Kidney epithelial cell (primary cell): Measurements from ENCODE around the gene WDR72. TPM values are rescaled to one million over a fixed set of nuclear protein-coding genes. Genes with fewer than 3 reads are reported as not detected.

ENCODE experiments used
- DNase-seq: peaks from one replicate; pipeline ENCODE4 v3.0.0-alpha.2; 2010; ENCODE audit warnings: low read depth
- H3K27me3 ChIP-seq: 2 replicates; pipeline ENCODE4 v1.6.0; 2011; ENCODE audit warnings: low read length; ENCODE audit not compliant: control insufficient read depth, insufficient read depth
- H3K36me3 ChIP-seq: 2 replicates; pipeline ENCODE4 v1.5.1; 2011; ENCODE audit warnings: low read length; ENCODE audit not compliant: control insufficient read depth, insufficient read depth
- H3K4me3 ChIP-seq: 2 replicates; pipeline ENCODE4 v1.5.1; 2011; ENCODE audit warnings: low read depth, mild to moderate bottlenecking, control low read depth, low read length
- total RNA-seq: library from RNA; depleted of rRNA; stranded (reverse); fragments of >200 nt; gene quantifications from 2 replicates; pipeline ENCODE4 v1.2.3, GENCODE V29; 2015
- TF ChIP-seq, protein P1 (sequence below): IDR thresholded peaks from 2 replicates; pipeline ENCODE4 v1.5.1; 2011; ENCODE audit warnings: mild to moderate bottlenecking, moderate library complexity, low read length, control low read depth, inconsistent platforms; ENCODE audit not compliant: insufficient read depth, poor library complexity, severe bottlenecking

WDR72 gene
- total RNA-seq, 1 donor from 2014 or later: 0.38 TPM

DNA sequence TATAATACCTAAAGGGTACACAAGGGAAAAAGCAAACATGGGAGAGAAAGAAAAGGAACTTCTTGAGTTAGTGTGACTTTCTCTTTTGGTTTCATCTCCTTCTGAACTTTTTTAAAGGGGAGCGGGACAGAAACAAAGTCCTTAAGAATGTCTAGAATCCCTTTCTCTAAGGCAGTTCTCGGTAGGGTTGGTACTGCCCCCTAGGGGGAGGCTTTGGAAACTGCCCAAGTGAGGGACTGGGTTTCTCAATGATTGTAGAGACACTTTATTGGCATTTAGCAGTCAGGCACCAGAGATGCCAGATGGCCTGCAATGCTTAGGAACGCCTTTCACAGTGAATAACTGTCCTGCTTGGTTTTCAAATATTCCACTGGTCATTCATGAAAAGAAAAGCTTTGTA lies 172.7 kb downstream of the WDR72 start:
- no peak overlapping the region for H3K4me3 ChIP-seq
- H3K36me3 ChIP-seq: no peaks in the 10 kb centered on the region
- TF ChIP-seq, protein P1, sequence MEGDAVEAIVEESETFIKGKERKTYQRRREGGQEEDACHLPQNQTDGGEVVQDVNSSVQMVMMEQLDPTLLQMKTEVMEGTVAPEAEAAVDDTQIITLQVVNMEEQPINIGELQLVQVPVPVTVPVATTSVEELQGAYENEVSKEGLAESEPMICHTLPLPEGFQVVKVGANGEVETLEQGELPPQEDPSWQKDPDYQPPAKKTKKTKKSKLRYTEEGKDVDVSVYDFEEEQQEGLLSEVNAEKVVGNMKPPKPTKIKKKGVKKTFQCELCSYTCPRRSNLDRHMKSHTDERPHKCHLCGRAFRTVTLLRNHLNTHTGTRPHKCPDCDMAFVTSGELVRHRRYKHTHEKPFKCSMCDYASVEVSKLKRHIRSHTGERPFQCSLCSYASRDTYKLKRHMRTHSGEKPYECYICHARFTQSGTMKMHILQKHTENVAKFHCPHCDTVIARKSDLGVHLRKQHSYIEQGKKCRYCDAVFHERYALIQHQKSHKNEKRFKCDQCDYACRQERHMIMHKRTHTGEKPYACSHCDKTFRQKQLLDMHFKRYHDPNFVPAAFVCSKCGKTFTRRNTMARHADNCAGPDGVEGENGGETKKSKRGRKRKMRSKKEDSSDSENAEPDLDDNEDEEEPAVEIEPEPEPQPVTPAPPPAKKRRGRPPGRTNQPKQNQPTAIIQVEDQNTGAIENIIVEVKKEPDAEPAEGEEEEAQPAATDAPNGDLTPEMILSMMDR: peak; percentile 49
- H3K27me3 ChIP-seq: no peaks in the 10 kb centered on the region
- no peak for DNase-seq

DNA sequence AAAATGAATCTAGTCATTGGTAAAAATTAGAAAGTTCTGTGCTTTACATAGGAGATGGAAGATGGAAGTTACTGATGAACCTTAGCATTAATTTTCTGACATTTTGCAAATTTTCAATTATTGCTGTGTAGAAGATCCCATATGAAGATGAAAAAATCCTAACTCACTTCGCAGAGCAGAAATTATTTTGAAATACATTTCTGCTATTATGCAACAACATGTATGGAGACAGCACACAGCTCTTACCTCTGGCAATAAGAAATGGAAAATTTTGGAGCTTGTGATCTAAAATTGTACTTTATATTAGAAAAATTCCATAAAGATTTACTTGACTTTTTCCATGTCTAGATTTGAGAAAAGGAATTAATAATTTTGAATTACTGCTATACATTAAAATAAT lies 177.9 kb downstream of the WDR72 start:
- no peak overlapping the region for H3K4me3 ChIP-seq
- H3K27me3 ChIP-seq: no peaks in the 10 kb centered on the region
- TF ChIP-seq, protein P1: no peak
- no peak for DNase-seq
- no peaks in the 10 kb centered on the region for H3K36me3 ChIP-seq

DNA sequence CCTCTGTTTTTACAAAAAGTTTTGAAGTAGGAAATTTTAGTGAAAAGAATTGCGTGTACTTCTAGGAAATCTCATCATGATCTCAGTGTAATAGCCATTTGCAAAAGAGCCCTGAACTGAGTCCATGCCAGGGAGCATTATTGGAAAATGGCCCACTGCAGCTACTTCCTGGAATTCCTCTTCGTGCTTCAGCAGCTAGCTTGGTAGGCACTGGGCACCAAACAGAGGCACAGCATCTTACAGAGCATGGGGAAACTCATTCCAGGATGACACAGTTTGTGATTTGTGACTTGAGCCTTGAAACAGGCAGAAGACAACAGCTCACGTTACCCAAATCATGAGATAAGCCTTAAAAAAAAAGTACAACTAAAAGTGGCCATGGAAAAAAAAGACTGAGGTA lies 179.1 kb downstream of the WDR72 start:
- DNase-seq: peak; percentile 7
- no peaks in the 10 kb centered on the region for H3K36me3 ChIP-seq
- TF ChIP-seq, protein P1: no peak
- H3K4me3 ChIP-seq: no peak overlapping the region
- H3K27me3 ChIP-seq: no peaks in the 10 kb centered on the region

DNA sequence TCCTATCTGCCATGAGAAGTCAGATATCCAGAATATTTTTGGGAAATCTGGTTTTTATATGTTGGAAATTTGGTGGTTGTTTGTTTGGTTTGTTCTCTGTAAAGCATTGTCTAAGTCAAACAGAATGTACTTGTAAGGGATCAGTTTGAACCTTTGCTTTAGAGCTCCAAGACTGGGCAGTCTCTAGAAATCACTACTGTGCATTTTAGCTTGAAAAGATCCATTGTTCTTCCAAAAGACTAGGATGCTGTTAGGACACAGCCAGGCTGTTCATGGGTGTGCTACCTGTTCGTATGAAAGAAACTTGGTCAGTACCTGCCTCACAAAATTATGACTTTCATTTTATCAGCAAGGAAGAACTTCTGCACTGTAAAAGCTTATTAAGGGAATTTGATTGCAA lies 182.6 kb downstream of the WDR72 start:
- DNase-seq: no peak
- no peak overlapping the region for H3K4me3 ChIP-seq
- H3K36me3 ChIP-seq: no peaks in the 10 kb centered on the region
- no peaks in the 10 kb centered on the region for H3K27me3 ChIP-seq
- TF ChIP-seq, protein P1: no peak

DNA sequence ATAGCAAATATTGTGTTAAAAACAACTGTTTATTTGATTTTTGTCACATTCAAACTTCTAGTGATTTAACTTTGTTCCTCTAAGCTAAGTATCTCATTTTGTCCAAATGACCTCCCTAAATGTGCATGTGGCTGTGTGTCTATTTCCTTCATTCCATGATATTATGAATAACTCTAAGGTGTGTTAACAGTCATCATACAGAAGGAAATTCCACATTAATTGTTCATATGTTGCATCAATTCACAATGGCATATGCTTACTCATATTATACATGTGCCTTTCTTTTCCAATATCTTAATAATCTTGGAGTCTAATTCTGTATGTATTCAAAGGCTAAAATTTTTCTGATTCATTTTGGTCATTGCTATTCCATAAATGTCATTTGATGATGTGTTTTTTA lies 186.4 kb downstream of the WDR72 start:
- no peak overlapping the region for H3K4me3 ChIP-seq
- no peak for DNase-seq
- no peaks in the 10 kb centered on the region for H3K27me3 ChIP-seq
- no peaks in the 10 kb centered on the region for H3K36me3 ChIP-seq
- TF ChIP-seq, protein P1: no peak

DNA sequence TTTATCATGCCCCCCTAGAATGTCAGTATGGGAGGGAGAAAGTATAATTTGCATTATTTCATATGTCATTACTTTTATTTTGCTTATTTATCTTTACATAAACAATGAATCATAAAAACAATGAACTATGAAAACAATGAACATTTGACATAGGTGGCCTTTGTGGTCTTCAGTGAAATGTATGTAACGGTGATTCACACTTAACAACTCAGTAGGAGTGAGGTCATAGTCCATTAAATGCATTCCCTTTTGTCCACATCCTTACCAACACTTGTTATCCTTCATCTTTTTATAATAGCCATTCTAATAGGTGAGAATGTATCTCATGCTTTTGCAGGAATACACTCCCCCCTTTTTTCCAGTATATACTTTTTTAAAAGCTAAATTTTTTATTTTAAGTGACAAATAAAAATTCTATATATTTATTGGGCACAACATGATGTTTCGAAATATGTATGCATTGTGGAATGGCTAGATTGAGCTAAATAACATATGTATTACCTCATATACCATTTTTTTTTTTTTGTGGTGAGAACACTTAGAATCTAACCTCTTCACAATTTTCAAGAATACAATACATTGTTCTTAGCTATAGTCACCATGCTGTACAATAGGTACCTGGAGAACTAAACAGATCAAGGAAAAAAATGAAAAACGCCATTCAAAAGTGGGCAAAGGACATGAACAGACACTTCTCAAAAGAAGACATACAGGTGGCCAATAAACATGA lies 189.5 kb downstream of the WDR72 start:
- no peaks in the 10 kb centered on the region for H3K27me3 ChIP-seq
- H3K4me3 ChIP-seq: no peak overlapping the region
- no peaks in the 10 kb centered on the region for H3K36me3 ChIP-seq
- TF ChIP-seq, protein P1: no peak
- DNase-seq: no peak
